NCI-H2081 treated with DMSO at 0.1 percent for 48 hours (cell line): ENCODE data around the gene NAXD.
"Not testable (repeated sequence)": the region's sequence is repeated elsewhere in the genome, so short reads cannot be mapped to it uniquely, and the experiment has no call there.

Experiments
- DNase-seq: peaks from one replicate; lab custom pipeline; 2025; lab: John Stamatoyannopoulos, UW

NAXD gene

DNA sequence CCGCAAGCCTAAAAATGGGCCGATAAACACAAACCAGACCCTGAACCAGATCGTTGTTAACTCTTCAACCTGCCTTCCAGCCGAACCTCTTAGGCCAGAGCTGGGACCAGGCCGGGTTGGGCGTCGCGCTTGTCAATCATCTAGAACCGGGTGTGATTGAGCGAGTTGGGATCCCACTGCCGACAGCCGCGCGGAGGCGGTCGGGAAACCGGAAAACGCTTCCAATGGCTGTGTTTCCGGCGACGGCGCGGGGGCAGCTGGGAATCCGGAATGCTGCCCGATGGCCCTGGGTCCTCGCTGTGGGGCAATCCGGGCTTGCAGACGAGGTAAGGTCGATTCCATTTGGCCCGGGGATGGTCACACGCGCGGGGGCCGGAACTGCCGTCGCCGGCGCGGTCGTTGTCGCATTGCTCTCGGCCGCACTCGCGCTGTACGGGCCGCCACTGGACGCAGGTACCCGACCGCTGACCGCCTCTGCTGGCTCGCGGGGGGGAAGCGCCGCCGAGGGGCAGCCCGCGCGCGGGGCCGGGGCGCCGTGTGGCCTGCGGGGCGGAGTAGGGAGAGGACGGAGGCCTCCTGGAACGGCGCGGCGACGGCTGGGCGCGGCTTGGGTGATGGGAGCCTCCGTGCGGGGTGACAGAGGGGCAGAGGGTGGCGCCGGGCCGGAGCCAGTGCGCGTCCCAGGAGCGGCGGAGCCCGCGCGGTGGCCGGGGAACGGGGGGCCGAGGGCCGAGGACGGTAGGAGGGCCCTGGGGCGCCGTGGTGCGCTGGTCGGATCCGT is at the start of gene NAXD:
TSS of gene NAXD (plus strand) at position 224 of the 781 bp plus-strand sequence. CDS start at position 281, 57 bp downstream.
- peak; percentile 36 for DNase-seq

DNA sequence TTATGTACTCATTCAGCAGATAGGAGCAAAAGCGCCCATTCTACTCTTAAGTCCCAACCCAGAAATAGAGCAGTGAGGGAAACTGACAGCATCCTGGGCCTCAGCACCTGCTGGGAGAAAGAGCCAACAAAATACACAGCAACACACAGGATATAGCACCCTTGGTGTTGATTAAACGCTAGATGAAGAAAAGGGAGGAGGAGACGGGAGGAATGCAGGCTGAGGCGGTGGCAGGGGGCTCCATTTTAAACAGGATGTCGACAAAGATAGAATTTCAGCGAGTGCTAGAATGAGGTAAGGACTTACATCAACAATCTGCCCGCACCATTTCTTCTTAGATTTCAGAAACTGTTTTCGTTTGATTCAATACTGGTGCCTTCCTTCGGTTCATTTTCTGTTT is 49.2 kb upstream of the NAXD start:
- DNase-seq: no peak

DNA sequence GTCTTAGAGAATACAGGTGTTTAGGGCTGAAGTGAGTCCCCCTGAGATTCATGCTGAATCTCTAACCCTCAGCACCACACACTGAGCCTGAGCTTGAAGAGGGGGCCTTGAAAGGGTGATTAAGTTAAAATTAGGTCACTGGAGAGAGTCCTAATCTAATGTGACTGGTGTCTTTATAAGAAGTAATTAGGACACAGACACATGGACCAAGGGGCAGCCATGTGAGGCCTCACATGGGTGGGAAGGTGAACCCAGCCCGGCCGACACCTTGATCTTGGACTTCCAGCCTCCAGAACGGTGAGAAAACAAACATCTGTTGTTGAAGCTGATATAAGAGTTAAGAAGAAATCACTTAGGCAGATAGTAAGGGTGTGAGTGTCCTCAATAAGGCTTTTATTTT is 46.7 kb upstream of the NAXD start:
- no peak for DNase-seq

DNA sequence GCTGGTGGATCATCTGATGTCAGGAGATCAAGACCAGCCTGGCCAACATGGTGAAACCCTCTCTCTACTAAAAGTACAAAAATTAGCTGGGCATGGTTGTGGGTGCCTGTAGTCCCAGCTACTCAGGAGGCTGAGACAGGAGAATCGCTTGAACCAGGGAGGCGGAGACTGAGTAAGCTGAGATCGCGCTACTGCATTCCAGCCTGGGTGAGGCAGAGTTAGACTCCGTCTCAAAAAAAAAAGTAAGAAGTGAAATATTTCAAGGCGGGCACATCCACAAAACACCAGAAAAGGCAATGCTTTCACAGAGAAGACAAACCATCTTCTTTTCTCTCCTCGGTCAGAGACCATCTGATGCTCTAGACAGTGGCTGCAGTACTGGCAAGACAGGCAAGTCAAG is 45.4 kb upstream of the NAXD start:
- DNase-seq: not testable (repeated sequence)

DNA sequence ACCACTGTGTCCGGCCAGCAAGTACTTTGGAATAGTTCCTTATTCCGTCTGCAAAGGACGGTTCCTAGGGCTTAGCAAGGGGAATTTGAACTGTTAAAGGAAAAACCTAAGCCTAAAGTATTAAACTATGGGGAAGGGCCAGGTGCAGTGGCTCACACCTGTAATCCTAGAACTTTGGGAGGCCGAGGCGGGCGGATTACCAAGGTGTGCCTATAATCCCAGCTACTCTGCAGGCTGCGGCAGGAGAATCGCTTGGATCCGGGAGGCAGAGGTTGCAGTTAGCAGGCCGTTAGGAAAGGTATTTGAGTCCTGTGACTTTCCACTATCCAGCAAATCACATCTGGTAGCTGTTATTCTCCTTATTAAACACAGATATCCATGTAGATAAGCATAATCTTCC is 44.5 kb upstream of the NAXD start:
- no peak for DNase-seq

DNA sequence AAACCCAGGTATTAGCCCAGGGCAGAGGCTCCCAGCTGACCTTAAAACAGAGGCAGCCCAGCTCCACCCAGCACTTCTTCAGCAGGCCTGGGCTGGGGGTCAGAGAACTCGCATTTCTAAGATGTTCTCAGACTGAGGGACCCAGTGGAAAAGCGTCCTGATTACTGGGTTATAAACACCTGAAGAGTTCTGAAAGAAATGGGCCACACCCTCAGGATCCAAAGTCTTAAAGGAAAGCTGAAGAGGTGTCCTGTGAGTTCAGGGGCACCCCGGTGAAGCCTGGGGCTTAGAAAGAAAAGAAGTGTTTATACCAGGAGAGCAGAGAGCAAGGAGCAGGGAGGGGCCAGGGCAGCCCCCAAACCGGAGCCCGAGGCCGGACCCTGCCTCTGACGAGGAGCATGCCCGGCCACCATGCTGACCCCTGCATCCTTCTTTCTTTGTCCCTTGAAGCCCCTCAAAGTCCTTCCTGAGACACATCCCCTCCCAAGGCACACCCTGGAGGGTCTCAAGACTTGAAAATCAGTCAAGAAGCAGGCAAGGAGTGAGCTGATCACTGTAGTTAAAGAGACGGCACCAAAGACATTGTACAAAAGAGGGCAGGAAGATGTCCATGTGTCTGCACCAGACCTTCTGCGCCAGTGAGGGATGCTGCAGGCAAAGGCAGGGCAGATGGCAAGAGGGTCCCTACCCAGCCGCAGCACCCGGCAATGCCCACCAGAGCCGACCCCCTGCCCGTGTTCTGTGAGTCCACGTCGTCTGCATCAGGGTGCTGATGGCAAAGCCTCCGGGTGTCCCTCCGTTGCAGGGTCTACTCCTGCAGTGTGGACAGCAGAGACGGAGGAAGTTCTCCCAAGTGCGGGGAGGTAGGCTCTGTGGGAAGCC is 43.2 kb upstream of the NAXD start:
- no peak for DNase-seq

DNA sequence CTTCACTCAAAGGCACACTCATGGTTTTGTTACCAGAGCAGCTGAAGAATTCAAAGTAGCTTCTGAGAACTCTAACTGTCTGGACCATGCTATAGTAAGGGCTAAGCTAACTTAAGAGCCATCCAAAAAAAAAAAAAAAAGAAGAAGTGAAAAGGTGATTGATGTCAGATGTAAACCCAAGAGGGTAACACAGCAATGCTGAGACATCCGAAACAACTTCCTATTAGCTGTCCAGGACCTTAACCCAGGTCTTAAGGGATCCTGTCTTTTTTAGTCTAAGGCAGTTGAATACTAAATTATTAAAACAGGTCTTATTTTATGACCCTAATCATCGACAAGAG is 42.6 kb upstream of the NAXD start:
- DNase-seq: no peak

DNA sequence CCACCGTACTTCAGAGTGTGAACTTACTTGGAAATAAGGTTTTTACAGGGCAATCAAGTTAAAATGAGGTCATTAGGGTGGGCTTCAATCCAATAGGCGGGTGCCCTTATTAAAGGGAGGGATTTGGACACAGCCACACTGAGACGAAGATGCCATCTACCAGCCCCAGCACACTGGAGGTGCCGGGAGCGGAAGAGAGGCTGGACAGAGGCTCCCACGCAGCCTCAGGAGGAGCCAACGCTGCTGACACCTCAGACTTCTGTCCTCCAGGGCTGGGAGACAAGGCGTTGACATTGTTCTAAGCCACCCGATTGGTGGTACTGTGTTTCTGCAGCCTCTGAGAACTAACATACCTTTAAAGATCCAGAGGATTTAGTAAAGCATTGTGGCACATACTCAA is 41.2 kb upstream of the NAXD start:
- DNase-seq: no peak

DNA sequence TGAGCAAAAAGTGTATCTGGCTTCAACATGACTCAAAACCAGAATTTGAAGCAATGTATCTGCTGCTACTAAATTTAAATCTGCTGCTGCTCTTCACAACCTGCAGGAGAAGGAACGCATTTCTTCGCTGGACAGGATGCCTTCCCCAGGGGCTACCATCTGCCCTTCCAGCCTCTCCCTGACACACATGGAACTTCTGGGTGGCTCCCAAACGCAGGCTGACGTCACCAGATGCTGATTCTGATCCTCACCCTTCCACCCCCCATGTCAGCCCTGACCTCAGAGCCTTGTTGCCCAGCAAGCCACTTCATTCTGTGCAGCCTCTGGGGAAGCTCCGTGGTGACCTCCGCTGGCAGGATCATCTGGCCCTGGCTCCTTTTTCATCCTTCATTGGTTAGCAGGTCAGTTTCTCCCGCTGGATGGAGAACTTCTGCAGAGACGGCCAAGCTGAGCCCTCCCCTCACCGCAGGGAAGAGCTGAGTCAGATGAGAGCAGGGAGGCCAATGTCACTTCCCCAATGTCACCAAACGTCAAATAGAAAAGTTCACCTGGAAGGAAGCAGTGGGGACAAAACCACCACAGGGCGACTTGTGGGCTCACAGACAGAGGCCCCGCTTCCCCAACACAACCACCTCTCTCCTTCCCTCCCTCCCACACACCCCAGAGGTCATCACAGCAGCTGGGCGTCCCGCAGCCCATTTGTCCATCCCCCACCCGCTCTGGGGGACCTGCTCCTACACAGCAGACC is 39.8 kb upstream of the NAXD start:
- DNase-seq: no peak

DNA sequence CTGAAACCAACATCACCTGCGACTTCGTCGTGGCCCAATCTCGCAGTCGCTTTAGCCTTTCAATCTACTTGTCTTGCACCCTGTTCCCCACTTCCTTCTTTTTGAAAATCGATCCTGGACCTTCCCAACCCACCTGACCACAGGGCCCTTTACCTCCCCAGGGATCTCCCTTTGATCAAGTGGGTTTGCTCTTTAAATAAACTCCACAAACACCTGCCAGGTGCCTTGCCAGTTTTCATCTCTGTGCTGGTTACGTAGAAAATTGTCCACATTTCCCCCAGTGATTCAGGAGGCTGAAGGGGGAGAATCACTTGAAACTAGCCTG is 39.3 kb upstream of the NAXD start:
- DNase-seq: no peak

DNA sequence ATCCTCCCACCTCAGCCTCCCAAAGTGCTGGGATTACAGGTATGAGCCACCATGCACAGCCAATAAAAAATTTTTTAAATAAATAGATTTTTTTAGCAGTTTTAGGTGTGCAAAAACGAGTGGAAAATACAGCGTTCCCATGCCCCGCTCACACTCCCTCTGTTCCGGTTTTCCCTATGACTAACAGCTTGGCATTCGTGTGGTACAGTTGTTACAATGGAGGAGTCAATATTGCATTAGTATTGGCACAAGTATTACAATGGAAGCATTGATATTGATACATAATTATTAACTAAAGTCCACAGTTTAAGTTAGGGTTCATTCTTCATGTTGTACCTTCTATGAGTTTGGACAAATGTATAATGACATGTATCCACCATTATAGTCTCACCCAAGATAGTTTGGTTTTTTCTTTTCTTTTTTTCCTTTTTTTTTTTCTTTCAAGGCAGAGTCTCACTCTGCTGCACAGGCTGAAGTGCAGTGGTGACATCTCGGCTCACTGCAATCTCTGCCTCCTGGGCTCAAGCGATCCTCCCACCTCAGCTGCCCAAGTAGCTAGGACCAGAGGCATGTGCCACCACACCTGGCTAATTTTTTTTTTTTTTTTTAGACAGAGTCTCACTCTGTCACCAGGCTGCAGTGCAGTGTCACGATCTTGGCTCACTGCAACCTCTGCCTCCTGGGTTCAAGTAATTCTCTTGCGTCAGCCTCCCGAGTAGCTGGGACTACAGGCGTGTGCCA is 38.4 kb upstream of the NAXD start:
- no peak for DNase-seq

DNA sequence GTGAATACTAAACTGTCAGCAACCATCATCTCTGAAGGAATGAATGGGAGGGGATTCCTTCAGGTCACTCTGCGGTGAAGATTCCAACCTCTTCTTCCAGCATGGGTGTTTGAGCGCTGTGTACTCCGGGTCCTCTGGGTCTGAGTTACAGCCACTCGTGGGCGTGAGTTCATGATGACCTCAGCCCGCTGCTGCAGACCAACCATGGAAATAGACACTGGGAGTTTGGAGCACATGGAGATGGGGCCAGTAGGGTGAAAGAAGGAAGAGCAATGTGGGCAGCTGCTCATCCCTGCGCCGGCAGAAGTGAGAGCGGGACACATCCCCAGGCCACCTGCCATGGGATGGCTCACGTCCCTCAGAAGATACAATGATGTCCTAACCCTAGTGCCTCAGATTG is 37.0 kb upstream of the NAXD start:
- DNase-seq: no peak

DNA sequence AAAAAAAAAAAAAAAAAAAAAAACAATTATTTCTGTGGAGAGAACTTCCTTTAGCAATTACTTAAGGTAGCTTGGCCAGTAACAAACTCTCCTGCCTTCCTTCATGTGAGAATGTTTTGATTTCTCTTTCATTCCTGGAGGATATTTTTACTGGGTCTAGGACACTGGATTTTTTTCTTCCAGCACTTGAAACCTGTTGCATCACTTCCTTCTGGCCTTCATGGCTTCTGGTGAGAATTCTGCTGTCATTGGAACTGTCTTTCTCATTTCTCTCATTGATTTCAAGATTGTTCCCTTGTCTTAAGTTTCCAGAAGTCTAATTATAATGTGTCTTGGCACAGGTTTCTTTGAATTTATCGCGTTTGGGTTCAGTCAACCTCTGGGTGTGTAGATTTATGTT is 34.5 kb upstream of the NAXD start:
- no peak for DNase-seq

DNA sequence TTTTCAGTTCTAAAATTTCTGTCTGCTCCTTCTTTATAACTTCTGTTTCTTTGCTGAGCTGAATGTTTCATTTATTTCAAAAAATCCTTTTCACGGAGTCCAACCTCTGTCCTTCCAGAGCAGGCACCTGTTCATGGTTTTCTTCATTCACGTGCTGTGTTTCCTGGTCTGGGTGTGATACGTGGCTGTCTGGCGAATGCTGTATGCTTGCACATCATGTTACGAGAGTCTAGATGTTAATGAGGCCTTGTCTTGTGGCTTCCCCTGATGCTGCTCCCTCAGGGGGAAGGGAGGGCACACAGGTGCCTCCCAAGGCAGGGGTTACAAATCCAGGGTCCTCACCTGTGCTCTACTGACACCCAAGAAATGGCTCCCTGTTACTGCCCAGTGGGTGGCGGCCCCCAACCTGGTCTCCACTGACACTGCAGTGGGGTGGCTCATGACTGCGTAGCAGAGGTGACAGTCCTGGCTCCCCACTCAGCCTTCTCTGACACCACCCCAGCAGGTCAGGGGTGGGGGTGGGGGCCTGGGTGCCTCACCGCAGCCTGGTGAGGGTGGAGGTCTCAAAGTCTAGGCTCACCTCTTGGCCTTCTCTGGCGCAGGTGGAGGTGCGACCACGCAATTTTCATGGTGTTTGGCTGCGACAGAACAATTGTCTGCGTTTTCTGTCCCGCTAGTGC is 33.7 kb upstream of the NAXD start:
- no peak for DNase-seq

DNA sequence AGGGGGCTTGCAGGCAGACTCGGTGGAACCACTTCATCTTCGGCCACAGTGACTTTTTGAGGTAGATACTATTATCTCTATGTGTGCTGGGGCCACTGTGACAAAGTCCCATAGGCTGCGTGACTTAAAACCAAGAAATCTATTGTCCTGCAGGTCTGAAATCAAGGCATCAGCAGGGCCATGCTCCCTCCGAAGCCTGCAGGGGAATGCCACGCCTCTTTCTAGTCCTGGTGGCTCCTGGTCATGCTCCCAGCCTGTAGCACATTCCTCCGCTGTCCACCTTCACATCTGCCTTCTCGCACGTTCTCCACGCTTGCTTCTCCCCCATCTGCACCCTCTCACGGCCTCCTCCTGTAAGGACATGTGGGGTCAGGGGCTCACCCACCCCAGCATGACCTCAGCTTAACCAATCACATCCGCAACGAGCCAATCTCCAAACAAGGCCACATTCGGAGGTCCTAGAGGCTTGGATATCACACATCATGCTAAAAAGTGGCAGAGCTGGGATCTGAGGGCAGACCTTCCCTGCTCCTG is 32.9 kb upstream of the NAXD start:
- DNase-seq: no peak

DNA sequence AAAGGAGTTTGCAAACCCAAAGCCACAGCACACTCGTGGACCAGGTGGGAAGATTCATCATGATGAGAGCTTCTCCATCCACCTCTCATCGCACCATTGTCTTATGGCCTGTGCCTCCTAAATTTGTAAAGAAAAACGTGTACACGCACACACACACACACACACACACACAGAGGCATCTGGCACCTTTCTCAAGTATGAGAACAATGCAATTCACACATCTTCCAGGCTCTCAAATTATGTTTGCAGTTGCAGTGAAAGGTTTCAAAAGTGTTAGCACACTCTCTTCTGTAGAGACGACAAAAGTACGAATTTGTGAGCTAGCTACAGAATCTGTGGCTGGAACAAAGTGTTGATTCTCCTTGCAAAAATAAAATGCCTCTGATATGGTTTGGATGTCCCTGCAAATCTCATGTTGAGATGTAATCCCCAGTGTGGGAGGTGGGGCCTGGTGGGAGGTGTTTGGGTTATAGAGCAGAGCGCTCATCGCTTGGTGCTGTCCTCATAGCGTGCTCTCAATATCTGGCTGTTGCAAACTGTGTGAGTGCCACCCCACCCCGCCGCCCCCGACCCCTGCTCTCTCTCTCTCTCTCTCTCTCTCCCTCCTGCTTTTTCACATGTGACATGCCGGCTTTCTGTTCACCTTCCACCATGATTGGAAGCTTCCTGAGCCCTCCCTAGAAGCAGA is 32.0 kb upstream of the NAXD start:
- DNase-seq: no peak

DNA sequence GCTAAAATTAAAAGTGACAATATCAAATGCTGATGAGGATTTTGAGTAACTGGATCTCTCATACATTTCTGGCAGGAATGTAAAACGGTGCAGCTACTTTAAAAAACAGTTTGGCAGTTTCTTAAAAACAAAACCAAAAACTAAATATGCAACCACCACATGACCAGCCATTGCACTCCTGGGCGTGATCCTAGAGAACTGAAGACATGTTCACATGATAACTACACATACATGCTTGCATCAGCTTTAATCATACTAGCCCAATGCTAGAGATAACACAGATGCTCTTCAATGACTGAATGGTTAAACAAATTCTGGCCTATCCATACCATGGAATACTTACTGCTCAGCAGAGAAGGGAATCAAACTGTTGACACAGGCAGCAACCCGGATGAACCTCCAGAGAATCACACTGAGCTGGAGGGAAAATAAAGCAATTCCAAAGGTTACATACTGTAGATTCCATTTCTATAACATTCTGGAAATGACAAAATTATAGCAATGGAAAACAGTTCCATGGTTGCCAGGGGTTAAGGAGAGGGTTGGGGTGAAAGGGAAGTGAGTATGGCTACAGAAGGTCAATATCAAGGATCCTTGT is 25.5 kb upstream of the NAXD start:
- no peak for DNase-seq

DNA sequence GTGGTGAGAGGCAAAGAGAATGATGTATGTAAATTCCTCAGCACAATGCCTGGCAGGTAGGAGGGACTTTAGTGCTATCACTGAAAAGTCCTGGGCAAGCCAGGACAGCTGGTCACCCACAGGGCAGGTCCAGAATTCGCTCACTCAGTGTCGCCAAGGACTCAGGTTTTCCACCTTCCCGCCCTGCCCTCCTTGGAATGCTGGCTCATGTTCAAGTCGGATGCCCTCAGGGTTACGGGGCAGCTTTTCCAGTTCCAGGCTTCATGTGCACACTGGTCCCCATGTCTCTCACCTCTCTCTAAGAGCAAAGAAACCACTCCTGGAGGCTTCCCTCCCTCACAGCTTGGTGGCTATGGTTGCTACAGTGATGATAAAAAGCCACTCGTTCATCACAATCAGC is 24.8 kb upstream of the NAXD start:
- no peak for DNase-seq

DNA sequence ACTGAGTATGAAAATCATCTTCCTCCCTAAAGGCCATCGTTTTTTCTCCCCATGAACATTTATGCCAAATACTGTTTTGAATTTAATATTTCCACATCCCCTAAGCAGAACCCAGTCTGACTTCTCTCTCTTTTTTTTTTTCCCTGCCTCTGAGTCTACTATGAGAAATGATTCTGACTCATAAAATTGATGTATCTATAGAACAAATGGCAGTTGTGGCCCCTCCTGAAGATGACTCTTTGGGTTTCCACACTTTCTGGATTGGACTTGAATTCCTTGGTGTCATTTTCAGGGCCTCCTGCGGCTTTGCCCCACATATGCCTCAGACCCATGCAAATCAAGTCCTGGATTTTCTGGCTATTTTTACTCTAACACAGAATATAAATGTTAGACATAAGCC is 22.7 kb upstream of the NAXD start:
- no peak for DNase-seq

DNA sequence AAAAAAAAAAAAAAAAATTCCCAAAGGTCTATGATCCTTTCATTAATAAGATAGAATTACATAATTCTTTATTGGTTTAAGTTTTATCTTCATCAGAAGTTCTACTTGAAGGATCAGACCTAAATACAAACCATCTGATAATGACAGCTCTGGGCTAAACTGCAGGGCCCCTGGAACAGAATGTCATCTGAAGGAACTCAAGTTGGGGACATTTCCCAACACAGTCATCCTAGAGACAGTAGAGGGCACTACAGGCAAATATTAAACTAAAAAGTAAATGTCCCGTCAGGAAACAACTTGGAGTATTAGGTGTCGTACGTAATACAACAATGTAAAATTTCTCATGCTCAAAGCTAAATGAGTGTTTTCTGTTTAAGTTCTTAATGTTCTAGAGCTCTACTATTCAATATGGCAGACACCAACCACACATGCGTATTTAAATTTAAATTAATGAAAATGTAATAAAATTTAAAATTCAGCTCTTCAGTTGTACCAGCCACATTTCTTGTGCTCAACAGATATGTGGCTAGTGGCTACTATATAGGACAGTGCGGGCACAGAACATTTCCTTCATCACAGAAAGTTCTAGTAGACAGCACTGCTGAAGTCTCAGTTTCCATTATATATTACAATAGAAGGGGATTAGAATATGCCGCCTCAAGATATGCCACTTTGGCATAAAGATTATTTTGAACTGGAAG is 21.8 kb upstream of the NAXD start:
- no peak for DNase-seq
